AG20443 (cell line): ENCODE results near the gene EEFSEC.
A peak's percentile ranks its signal among the peaks of the same experiment; 100 is the strongest.

ENCODE experiments used
- DNase-seq: peaks from one replicate; pipeline ENCODE4 v3.0.0; 2012; ENCODE audit warnings: low spot score, mixed read lengths

Gene EEFSEC

DNA sequence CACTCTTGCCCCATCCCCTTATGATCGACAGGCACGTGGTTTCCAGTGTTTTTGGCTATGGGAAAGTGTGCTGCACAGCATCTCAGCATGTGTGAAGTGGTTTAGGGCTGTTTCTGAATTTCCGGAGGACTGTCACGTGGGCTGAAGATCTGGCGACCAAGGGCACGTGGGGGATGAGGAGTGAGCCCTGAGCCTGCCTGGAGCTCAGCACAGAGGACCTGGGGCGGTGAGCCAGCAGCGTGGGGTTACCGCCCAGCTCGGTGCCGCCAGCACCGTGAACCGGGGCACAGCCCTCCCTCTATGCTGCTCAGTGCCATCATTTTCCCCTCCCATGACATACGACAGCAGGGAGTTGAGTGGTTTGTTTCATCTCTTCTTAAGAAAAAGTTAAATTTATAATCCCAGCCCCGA is 163.2 kb downstream of the EEFSEC start:
- peak; percentile 52 for DNase-seq

DNA sequence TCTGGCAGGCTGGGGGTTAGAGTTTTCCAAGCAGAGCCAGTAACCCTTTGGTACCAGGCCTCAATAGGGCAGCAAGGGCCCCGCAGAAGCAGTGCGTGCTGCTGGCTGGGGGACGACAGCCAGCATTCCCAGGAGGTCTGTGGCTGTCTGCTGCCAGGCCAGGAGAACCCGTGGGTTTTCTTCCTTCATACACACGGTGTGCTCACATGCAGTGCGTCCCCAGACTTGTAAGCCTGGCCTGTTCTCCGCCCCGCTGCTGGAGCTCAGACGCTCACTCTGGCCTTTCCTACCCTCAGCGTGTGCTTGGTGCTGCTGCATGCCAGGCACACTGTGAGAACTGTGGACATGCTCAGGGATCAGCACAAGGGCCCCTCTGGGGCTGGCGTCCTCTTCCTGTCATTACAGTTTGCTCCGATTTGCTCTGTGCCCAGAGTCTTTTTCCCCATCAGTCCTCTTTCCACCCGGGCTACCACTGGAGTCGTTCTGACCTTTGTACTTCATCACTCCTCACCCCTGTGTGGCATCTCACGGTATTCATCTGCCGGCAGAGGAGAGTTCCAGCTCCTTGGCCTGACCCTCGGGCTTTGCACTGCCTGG is 163.9 kb downstream of the EEFSEC start:
- no peak for DNase-seq

DNA sequence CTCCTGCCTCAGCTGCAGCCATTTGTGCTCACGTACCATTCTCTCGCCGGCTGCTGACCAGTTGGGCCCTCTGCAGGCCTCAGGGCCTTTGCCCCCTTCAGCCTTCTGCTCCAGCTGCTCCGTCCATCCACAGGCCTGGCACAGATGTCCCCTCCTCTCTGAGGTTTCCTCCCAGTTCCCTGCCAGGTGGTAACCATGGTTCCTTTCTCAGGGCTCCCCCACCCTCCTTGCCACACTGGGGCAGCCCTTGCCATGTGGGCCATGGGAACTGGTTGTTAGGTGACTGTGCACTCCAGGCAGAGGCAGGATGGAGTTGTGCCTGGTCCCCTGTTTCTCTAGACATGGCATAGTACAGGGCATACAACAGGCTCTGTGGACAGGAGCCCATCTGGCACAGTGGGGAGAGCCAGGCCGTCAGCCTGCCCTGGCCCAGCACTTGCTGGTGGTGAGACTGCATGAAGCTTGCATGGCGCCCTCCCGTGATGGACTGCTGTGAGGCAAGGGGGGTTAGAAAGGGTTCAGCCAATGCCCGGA is 164.5 kb downstream of the EEFSEC start:
- no peak for DNase-seq

DNA sequence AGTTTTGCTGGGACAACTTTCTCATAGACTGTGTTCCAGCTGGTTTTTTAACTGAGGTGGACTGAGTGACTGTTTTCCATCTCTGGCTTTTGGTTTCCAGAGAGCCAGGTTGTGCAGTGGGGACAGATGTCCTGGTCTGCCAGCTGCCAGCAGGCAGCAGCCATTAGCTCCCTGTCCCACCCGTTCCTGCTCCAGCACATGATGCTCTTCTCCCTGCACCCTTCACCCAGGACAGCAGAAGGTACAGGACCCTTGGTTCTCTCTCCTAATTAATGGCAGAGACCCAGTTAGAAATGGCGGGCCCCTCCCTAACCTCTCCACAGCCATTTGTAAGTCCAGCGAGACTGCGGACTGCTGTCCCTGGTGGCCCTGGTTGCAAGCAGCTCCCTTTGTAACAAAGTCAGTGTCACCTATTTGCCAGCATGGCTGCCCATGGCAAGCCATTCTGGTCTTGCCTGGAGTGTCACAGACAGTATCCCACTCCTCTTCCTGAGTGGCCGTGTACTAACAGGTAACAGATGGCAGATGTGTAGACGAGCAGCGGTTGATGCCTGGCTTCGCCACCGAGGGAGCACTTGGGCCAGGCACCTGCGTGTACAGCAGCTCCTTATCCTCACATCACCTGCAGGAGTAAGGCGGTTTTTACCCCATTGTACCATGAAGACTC is 165.1 kb downstream of the EEFSEC start:
- DNase-seq, result no peak

DNA sequence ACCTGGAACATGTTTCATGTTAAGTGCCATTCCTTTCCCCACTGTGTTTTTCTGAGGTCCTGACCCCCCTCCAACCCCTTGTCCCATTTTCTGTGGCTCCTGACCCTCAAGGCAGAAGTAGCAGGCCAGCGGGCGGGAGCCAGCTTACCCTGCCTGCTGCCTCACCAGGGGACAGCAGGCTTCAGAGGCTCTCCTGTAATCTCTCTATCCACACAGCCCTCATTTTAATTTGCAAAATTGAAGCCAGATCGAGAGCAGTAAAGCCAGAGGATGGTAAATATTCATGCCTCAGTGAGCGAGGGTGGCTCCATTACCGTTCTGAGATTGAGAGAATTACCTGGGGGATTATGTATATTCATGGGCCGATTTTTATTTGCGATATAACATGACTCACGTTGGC is 165.8 kb downstream of the EEFSEC start:
- no peak for DNase-seq

DNA sequence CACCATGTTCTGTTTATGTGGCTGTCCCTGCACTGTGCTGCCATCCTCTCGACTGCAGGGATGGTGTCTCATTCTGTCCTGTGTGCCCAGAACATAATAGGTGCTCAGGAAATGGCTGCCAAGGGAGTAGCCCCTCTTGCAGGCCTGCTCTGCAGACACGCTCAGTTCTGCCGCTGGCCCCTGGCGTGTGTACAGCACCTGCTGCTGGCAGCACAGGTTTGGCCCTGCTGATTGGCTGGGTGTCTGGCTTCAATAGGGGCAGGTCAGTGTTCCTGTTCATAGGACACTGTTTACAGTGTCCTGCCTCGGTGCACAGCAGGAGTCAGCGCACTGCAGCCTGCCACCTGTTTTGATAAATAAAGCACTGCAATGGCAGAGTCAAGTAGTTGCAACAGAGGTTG is 166.5 kb downstream of the EEFSEC start:
- DNase-seq, result no peak

DNA sequence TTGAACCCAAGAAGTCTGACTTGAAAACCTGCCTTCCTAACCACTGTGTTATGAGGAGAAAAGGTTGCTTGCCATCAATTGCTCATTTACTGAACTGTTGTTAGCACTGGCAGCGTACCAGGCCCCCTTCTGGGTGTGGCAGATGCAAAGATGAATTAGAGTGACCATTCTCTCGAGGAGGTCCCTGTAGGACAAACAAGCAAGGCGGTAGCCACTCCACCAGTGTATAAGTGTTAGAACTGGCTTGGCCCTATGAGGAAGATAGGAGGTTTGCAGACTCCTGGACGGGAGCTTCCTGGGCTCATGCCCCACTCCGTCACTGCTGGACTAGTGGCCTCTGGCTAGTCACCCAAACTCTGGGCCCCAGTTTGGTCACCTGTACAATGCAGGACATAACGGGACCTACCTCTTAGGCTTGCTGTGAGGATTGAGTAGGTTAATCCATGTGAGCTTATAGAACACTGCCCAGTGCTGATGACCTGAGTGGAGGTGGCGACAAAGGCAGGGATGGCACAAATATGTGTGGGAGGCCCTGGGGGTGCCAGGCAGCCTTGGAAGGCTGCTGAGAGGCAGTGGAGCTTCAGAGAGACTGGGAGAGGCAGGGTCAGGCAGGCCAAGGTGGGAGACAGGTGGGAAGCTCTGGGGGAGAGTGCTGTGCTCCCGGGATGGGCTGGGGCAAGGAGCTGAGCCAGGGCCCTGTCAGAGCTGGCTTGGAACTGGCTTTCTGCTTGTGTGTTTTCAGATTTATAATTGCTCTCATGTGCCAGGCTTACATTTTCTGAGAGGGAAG is 167.5 kb downstream of the EEFSEC start:
- no peak for DNase-seq

DNA sequence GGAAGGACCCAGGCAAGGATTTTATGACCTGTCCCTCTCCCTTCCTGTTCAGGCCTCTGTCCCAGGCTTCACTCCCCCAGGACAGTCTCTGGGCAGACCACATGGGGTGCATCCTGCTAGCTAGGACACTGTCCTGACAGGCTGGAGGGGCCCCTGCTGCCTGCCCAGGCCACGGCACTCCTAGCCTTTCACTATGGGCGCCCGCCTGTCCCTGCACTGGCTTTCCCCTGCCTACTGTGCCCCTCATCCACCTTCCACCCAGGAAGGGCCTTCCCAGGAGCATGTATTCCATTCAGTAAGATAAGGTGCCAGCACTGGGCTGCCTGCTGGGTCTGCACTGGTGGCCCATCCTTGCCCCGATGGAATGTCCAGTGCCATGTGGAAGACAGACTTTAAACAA is 168.1 kb downstream of the EEFSEC start:
- no peak for DNase-seq

DNA sequence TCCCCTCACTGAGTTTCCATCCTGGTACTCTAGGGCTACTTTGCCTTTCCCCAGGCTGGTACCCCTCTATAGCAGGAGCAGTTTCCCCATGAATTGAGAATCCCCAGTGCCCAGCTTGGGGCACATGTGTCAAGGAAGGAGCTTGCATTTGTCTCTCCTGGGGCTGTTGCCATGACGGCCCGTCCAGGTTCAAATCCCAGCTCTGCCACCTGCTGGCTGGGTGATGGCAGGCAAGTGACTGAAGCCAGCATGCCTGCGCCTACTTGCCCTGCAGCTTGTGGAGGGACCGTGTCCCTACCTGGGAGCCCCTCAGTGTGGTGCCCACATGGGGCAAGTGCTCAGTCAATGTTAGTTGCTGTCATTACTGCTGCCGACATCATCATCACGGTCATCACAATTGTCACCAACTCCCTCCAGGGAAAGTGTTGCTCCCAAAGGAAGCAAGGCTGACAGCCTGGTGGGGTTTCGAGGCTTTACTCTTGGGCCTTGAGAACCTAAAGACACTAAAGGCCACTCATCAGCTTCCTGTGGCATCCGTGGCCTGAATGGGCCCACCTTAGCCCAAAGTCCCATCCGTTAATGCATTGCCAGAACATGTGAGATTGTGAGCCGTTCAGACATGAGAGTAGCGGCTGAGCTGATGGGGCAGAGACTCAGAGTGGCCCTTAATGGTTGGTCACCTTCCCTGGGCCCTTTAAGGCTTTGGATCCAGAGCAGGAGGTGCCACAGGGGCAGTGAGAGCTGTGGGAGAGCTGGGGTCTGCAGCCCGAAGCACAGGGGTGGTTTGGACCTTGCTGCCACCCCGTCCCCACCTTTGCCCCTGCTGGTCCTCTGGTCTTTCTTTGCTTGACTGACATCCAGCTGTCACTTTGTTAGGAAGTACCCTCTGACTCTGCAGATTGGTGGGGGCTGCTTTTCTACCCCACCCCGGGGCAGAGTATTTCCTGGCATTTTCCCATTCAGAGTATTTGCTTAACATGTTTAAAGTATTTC is 169.0 kb downstream of the EEFSEC start:
- peak; percentile 65 for DNase-seq

DNA sequence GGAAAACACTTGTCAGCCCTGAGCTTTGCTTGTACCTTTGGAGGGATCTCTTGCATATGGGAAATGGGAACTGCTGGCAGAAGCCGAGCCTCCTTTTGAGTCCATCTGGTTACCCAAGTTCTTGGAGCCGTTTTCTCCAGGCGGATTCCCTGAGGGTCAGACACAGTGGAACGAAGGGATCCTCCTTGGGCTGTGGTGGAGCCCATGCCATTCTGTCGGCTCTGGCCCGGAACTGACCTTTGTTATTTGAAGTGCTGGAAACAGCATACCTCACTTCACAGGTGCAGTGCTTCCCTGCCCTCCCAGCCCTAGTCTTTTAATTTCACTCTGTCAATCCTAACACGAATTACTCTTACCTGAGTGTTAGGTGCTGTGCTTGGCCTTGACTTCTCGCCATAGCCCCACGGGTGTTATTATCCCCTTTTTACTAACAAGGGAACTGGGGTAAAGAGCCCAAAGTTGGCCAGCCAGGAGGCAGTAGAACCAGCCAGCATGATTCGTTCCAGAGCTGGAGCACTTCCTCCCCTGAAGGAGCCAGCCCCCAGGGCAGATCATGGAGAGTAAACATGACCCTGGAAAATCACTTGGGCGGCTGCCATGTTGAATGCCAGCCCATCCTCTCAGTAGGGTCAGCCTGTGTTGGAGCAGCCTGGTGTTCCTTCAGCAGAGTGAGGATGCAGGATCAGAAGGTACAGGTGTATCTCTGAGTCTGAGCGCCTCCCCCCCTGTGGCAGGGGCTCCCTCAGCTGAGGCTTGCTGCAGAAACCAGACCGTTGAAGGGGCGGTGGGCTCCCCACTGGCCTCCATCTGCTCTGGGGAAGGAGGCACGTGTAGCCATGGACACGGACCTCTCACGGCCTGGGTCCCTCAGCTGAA is 170.2 kb downstream of the EEFSEC start:
- no peak for DNase-seq

DNA sequence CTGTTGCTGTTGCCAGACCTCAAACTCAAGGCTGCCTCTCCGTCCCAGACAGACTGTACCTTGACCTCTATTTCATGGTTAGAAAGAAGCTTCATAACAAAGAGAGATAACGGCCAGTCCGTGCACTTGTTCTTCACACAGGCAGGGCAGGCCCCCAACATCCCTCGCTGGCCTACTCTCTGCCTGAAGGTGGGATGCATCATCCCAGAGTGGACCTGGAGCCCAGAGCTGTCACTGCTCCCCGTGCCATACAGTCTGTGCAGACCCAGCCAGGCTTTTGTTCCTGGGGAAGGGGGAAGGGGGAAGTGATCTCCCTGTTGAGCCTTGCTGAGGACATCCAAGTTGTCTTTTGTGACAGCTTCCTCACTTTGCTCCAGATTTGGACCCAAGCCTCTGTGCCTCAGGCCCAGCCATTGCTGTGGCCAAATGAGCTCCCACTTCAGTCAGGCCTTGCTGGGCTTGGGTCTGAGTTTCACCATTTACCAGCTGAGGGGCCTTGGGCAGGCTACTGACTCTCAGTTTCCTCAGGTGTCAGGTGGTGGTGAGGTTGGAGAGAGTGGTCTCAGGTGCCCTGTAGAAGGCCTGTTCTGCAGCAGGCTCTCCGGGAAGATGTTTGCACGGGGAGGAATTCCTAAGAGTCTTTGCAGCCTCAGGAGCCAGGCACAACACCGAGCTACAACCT is 171.8 kb downstream of the EEFSEC start:
- DNase-seq, result no peak

DNA sequence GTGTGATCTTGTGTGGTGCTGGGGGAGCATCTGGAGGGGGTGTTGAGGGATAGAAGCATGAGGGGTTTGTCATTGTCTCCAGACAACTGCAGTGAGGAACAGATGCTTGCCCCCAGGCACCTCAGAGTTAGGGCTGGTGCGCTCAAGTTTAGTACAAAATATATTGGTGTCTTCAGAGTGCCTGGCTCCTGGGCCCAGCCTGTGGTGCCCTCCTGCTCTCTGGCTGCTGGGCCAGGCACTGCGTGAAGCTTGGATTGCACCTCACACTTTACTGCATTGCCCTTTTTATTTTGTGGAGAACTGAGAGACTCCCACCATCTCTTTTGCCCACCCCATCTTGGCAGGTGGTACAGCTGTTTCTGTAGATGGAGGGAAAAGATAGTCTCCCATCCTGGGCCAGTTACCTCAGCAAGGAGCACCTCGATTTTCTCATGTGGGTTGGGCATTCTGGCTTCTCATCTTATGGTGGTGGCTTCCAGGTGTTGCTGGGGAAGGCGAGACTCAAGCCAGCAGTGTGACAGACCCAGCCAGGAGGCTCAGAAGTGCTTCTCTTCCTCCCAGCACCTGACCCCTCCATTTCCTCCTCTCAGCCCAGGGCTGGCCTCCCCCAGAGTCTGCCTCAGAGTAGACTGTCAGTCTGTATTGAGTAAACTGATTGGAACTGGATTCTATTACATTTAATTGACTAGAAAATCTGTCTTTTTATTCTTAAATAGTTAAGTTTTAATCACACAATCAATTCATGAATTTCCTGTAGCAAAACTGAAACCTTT is 173.0 kb downstream of the EEFSEC start:
- DNase-seq, result no peak

DNA sequence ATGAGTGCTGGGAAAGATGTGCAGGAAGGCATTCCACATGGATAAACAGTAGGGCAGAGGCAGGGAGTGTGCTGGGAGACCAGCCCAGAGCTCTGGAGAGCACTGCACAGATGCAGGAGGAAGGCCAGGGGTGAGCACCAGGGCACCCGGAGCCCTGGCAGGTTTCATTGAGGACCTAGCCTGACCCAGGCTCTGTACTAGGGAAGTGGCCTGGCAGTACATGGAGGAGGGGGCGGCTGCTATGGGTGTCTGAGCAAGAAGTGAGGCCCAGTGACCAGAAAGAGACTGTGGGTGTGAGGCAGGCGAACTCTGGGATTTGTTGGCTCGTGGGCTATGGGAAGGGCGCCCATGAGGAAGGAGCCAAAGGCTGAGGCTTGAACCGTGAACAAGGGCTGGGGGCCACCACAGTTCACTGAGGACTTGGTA is 174.3 kb downstream of the EEFSEC start:
- DNase-seq, result no peak

DNA sequence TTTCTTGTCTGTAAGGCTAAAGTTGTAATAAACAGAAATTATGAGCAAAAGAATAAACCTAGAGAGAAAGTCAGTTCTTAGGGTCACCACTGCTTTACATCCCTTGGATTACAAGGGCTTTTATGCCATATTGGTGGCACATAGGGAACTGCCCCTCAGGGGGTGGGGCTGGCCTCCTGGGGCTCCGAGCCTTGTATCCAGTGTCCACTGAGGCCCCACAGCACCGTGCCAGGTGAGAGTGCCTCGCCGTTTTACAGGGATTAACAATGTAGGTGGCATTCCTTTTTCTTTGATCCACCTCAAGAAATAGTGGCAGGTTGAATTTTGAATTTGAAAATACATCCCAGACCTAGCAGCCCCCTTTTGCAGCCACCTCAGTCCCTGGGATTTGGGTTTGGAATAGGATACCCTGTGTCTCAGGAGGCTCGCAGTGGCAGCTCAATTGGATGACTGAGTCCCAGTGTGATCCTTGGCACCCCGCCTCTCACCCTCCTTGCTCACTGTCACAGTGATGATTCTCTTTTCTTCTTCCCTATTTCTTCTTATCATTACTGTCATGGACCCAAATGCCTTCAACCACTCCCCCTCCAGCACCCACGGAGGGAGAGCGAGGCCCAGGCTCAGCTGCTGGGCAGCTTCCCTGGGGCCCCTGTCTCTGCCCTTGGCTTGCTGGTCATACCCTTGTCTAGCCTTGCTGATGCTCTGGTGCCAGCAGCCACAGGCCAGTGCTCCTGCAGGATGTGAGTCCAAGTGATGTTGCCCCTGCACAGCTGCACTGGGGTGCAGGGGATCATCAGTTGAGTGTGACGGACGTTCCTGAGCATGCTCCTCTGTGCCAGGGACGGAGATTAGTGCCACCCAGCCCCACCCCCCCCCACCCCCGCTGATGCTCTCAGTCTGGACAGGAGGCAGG is 175.5 kb downstream of the EEFSEC start:
- DNase-seq, result no peak

DNA sequence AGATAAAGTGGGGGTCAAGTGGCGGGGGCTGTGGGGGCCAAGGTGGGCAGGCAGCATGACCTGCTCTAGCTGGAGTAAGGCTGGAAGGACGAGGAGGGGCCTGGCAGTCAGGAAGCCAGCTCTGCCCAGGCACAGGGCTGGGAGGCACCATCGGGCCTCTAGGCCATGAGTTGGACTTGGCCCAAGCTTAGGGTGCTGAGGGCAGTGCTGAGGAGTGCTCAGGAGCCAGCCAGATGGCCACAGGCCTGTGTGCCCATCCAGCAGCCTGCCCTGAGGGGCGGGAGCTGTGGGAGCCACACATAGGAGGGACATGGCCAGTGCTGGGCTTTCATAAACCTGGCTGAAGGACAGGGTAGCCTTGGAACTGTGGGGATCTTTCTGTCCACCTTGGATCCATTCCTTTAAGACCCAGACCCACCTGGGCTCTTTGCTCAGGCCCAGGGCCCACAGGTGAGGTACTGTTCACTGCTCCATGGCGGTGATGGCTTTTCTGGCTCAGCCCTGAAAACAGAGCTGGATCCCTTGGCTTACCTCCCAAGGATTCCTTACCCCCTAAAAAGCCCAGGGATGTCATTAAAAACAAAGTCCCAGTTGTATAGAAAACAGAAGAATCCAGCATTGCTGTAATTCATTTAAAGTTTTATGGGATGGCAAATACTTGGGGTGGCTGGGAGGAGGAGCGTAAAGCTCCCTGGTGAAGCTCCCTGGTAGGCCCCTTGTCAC is 176.4 kb downstream of the EEFSEC start:
- DNase-seq, result no peak

DNA sequence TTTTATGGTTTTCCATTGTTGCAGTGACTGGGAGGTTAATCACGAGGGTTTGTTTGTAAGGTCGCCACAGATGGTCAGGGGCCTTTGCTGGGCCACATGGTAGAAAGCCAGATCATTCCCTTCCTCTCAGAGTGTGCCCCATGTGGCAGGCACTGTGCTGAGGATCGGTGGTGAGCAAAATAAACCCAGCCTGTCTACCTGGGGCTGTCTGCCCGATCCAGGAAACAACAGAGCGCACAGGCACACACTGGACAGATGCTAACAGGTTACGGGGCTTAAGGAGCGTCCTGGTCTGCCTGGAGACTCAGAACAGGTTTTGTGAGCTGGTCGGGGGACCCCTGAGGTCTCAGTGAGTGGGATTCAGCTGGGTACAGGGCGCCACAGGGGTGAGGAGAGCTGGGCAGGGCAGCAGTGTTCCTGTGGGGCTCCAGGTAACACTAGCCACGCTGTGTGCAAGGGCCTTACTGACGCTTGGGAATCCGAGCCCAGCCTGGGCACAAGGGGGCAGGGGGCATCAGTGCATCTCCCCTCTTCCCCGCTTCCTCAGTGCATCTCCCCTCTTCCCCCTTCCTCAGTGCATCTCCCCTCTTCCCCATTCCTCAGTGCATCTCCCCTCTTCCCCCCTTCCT is 177.0 kb downstream of the EEFSEC start:
- DNase-seq, result no peak

DNA sequence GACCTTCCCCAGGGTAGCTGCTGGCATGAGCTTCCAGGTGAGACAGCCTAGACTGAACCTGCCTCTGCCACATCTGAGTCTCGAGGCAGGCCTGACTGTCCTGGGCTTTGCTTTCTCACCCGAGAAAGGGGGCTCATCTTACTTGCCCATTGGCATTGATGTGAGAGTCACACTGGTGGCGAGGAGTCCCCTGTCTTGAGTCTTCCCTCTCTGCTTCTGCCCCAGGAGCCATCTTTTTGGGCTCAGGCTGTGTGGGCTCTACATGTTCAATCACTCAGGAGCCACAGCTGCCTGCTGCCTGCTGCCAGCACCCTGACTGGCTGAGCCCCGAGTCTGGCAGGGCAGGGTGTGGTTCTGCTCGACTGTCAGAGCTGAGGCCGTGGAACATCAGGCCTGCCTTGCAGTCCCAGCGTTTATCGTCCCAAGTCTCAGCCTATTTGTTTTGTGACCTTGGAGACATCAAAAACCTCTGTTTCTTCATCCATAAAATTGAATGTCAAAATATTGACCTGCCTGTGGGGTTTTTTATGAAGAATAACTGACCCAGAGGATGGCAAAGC is 180.9 kb downstream of the EEFSEC start:
- no peak for DNase-seq
